Stimulated activated CD4-positive, alpha-beta T cell treated with anti-CD3 and anti-CD28 coated beads, Interleukin-12 subunit alpha, Interleukin-12 subunit beta, amount 100 ng/mL, for 4 hours (primary cell): ENCODE results near the gene CCDC92B.
"Not testable (repeated sequence)": the region's sequence is repeated elsewhere in the genome, so short reads cannot be mapped to it uniquely, and the experiment has no call there.

Source experiments
- DNase-seq: peaks from one replicate; pipeline ENCODE4 v3.0.0-alpha.2; 2020

Gene CCDC92B

GRCh38 chr17:2688351-2689342 lies 60.8 kb downstream of the CCDC92B start:
- no peak for DNase-seq

GRCh38 chr17:2687074-2687418 lies 62.4 kb downstream of the CCDC92B start:
- DNase-seq, result no peak

GRCh38 chr17:2685696-2686095 lies 63.8 kb downstream of the CCDC92B start:
- DNase-seq, result no peak

GRCh38 chr17:2684549-2684948 lies 64.9 kb downstream of the CCDC92B start:
- no peak for DNase-seq

- DNase-seq, result no peak
Observed at GRCh38 chr17:2683912-2684311, 65.5 kb downstream of the CCDC92B start.

- DNase-seq, result no peak
Observed at GRCh38 chr17:2682176-2682938, 67.1 kb downstream of the CCDC92B start.

- no peak for DNase-seq
Observed at GRCh38 chr17:2681650-2682049, 67.8 kb downstream of the CCDC92B start.

- DNase-seq, result no peak
Observed at GRCh38 chr17:2680961-2681360, 68.5 kb downstream of the CCDC92B start.

GRCh38 chr17:2679247-2679646 lies 70.2 kb downstream of the CCDC92B start:
- not testable (repeated sequence) for DNase-seq
